SH-SY5Y (cell line): ENCODE results near the gene RPS15.

Experiments
- GATA2 ChIP-seq: IDR thresholded peaks from 2 replicates; pipeline ENCODE4 v1.6.1; 2011; ENCODE audit warnings: mild to moderate bottlenecking, low read depth, low read length
- GATA3 ChIP-seq: IDR thresholded peaks from 2 replicates; pipeline ENCODE4 v1.6.1; 2011; ENCODE audit warnings: low read depth, mild to moderate bottlenecking, low read length, moderate library complexity

DNA sequence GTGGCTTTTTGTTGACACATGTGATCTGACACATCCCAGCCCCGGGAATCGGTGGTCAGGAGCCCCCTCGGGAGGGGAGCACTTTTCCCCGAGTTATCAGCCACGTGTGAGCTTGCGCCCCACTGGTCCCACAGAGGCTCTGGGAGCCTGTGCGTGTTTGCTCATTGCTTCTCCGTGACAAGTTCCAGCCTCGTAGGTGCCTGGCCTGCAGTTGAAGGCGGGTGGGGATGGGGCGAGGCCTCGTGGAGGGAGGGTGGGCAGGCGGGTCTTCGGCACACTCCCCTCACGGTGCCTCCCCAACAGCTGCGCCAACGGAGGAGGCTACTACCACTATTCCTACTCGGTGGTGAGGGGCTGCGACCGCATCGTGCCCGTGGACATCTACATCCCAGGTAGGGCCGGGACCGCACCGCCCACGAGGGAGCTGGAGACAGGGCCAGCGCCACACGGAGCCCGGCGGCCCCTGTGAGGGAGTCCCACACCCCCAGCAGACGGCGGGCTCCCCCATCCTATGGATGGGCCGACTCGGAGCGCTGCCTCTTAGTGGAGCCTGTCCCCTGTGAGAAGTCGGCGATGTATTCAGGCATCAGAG lies 45.2 kb upstream of the RPS15 start:
- TF ChIP-seq GATA2 (no peak), GATA3 (no peak)
